A549 (cell line): ENCODE results near the gene CIRBP. TPM values are rescaled to one million over a fixed set of nuclear protein-coding genes. Genes with fewer than 3 reads are reported as not detected.

Experiments
- ATAC-seq, 2 experiments: fragments of 200-7000 bp in 1 of 2; fragments of >200 bp in 1 of 2; cut with Nextera tagmentation in 1 of 2; cut with Tn5 transposase in 1 of 2; 3 replicates each; pipeline versions ENCODE4 v1.8.0 to v1.9.1; 2018 to 2020; ENCODE audit warnings: mild to moderate bottlenecking in 1 of 2, moderate library complexity in 1 of 2
- CTCF ChIA-PET: fragments of 300-600 bp; sonication (Branson Sonifier 250); formaldehyde crosslinking; extraction: SDS; loops from one replicate; lab custom pipeline; 2021; ENCODE audit warnings: antibody characterized with exemption, inconsistent platforms; lab: Yijun Ruan, JAX
- POLR2A ChIA-PET: fragments of 350-600 bp; formaldehyde crosslinking; extraction: SDS; loops from one replicate; lab custom pipeline; 2021; ENCODE audit warnings: antibody characterized with exemption, inconsistent platforms; lab: Yijun Ruan, JAX
- DNase-seq, 2 experiments: peaks; one replicate each; pipeline versions ENCODE4 v3.0.0 to v3.0.0-alpha.2; 2011 to 2016; ENCODE audit warnings: low read depth in 1 of 2, low spot score in 1 of 2
- FAIRE-seq: peaks from 2 replicates; lab custom pipeline; 2011; peaks lifted over from hg19 to GRCh38; lab: Jason Lieb, UNC
- H3K27ac ChIP-seq, 2 experiments: fragments of >200 bp; sonication (Bioruptor Twin); formaldehyde crosslinking; 3 replicates each; pipeline ENCODE4 v1.5.1; 2016 to 2017
- H3K4me1 ChIP-seq: fragments of >200 bp; sonication (Bioruptor Twin); formaldehyde crosslinking; 3 replicates; pipeline ENCODE4 v1.6.1; 2016
- H3K4me2 ChIP-seq: fragments of >200 bp; sonication (Bioruptor Twin); formaldehyde crosslinking; 3 replicates; pipeline ENCODE4 v1.6.1; 2016
- H3K4me3 ChIP-seq: fragments of >200 bp; sonication (Bioruptor Twin); formaldehyde crosslinking; 3 replicates; pipeline ENCODE4 v1.5.1; 2016
- H3K9me3 ChIP-seq: fragments of >200 bp; sonication (Bioruptor Twin); formaldehyde crosslinking; 3 replicates; pipeline ENCODE4 v1.6.1; 2016
- ATOH8 ChIP-seq: fragments of 250-450 bp; sonication (Bioruptor Pico); IDR thresholded peaks from 2 replicates; pipeline ENCODE4 v1.5.0; 2020; ENCODE audit warnings: low read depth, mild to moderate bottlenecking, moderate library complexity
- BHLHE40 ChIP-seq: IDR thresholded peaks from 2 replicates; pipeline ENCODE4 v1.6.1; 2012; ENCODE audit warnings: low read depth, low read length, inconsistent platforms
- CBX8 ChIP-seq: fragments of 200-600 bp; sonication (generic); IDR thresholded peaks from 2 replicates; pipeline ENCODE4 v1.6.1; 2016
- CEBPB ChIP-seq, 2 experiments: fragments of >200 bp in 1 of 2; sonication (Bioruptor Twin) in 1 of 2; formaldehyde crosslinking in 1 of 2; IDR thresholded peaks; 2 replicates each; pipeline ENCODE4 v1.6.1; 2012 to 2016
- CHD2 ChIP-seq: fragments of 150-350 bp; IDR thresholded peaks from 2 replicates; pipeline ENCODE4 v1.6.1; 2014; ENCODE audit warnings: low read length; ENCODE audit not compliant: partially characterized antibody
- CHD4 ChIP-seq: fragments of 200-600 bp; sonication (generic); IDR thresholded peaks from 2 replicates; pipeline ENCODE4 v1.6.1; 2016; ENCODE audit warnings: antibody characterized with exemption, mild to moderate bottlenecking, borderline replicate concordance
- EHF ChIP-seq: fragments of 250-450 bp; sonication (Bioruptor Pico); IDR thresholded peaks from 2 replicates; pipeline ENCODE4 v1.5.0; 2020; ENCODE audit warnings: mild to moderate bottlenecking
- FOSB ChIP-seq: fragments of 250-450 bp; sonication (Bioruptor Pico); IDR thresholded peaks from 2 replicates; pipeline ENCODE4 v1.5.0; 2020; ENCODE audit warnings: mild to moderate bottlenecking, moderate library complexity
- FOSL2 ChIP-seq, 2 experiments: fragments of 450-650 bp in 1 of 2; fragments of >200 bp in 1 of 2; sonication (Bioruptor Twin) in 1 of 2; formaldehyde crosslinking; IDR thresholded peaks; 2 replicates each; pipeline versions ENCODE4 v1.5.0 to v1.6.1; 2016 to 2020; ENCODE audit warnings: mild to moderate bottlenecking in 1 of 2, moderate library complexity in 1 of 2
- GATA3 ChIP-seq: IDR thresholded peaks from 2 replicates; pipeline ENCODE4 v1.6.1; 2012; ENCODE audit warnings: borderline replicate concordance
- HDAC2 ChIP-seq: fragments of 200-600 bp; sonication (generic); IDR thresholded peaks from 2 replicates; pipeline ENCODE4 v1.6.1; 2016
- HES2 ChIP-seq: fragments of >200 bp; sonication (Bioruptor Twin); formaldehyde crosslinking; IDR thresholded peaks from 2 replicates; pipeline ENCODE4 v1.6.1; 2016
- HEYL ChIP-seq: fragments of 250-450 bp; sonication (Bioruptor Pico); IDR thresholded peaks from 2 replicates; pipeline ENCODE4 v1.8.0; 2021; ENCODE audit warnings: mild to moderate bottlenecking, moderate library complexity
- HOXB13 ChIP-seq: fragments of 250-450 bp; sonication (Bioruptor Pico); IDR thresholded peaks from 2 replicates; pipeline ENCODE4 v1.5.0; 2020; ENCODE audit warnings: low read depth, mild to moderate bottlenecking, moderate library complexity
- JUN ChIP-seq, 2 experiments: fragments of >200 bp; sonication (Bioruptor Twin); formaldehyde crosslinking; IDR thresholded peaks; 2 replicates in 1 of 2; 3 replicates in 1 of 2; pipeline ENCODE4 v1.6.1; 2016 to 2017
- JUNB ChIP-seq: fragments of >200 bp; sonication (Bioruptor Twin); formaldehyde crosslinking; IDR thresholded peaks from 2 replicates; pipeline ENCODE4 v1.6.1; 2016
- KDM1A ChIP-seq: fragments of 200-600 bp; sonication (generic); IDR thresholded peaks from 2 replicates; pipeline ENCODE4 v1.6.1; 2016; ENCODE audit warnings: low read depth, mild to moderate bottlenecking
- KDM5A ChIP-seq: fragments of 200-600 bp; sonication (generic); IDR thresholded peaks from 2 replicates; pipeline ENCODE4 v1.6.1; 2016; ENCODE audit warnings: antibody characterized with exemption, mild to moderate bottlenecking
- MAX ChIP-seq: IDR thresholded peaks from 2 replicates; pipeline ENCODE4 v1.6.1; 2012
- MYC ChIP-seq: IDR thresholded peaks from 2 replicates; pipeline ENCODE4 v1.6.1; 2012; ENCODE audit warnings: mild to moderate bottlenecking, inconsistent platforms, low read length, improper control_type of control experiment, borderline replicate concordance
- NFE2L2 ChIP-seq: fragments of 150-350 bp; conservative IDR thresholded peaks from 2 replicates; pipeline ENCODE4 v1.6.1; 2014; ENCODE audit warnings: low read length
- NPAS2 ChIP-seq: fragments of 250-450 bp; sonication (Bioruptor Pico); IDR thresholded peaks from 2 replicates; pipeline ENCODE4 v1.8.0; 2022; ENCODE audit warnings: mild to moderate bottlenecking, moderate library complexity, borderline replicate concordance
- NR3C1 ChIP-seq: fragments of >200 bp; sonication (Bioruptor Twin); formaldehyde crosslinking; IDR thresholded peaks from 3 replicates; pipeline ENCODE4 v1.6.1; 2017
- PBX3 ChIP-seq: IDR thresholded peaks from 2 replicates; pipeline ENCODE4 v1.6.1; 2012
- PHF8 ChIP-seq: fragments of 200-600 bp; sonication (generic); IDR thresholded peaks from 2 replicates; pipeline ENCODE4 v1.6.1; 2016; ENCODE audit warnings: low read depth, mild to moderate bottlenecking, antibody characterized with exemption, moderate library complexity, borderline replicate concordance
- POLR2A ChIP-seq: IDR thresholded peaks from 2 replicates; pipeline ENCODE4 v1.6.1; 2012; ENCODE audit warnings: mild to moderate bottlenecking, low read length
- POLR2AphosphoS2 ChIP-seq: conservative IDR thresholded peaks from 2 replicates; pipeline ENCODE4 v1.6.1; 2012; ENCODE audit warnings: low read length, improper control_type of control experiment, inconsistent platforms
- RAD21 ChIP-seq, 2 experiments: fragments of >200 bp in 1 of 2; sonication (Bioruptor Twin) in 1 of 2; formaldehyde crosslinking in 1 of 2; IDR thresholded peaks in 1 of 2; conservative IDR thresholded peaks in 1 of 2; 2 replicates in 1 of 2; 3 replicates in 1 of 2; pipeline ENCODE4 v1.6.1; 2012 to 2018; ENCODE audit warnings: inconsistent platforms in 1 of 2
- RARB ChIP-seq: fragments of 250-450 bp; sonication (Bioruptor Pico); IDR thresholded peaks from 2 replicates; pipeline ENCODE4 v1.8.0; 2021; ENCODE audit warnings: mild to moderate bottlenecking, moderate library complexity
- RFX5 ChIP-seq: fragments of 450-650 bp; IDR thresholded peaks from 2 replicates; pipeline ENCODE4 v1.7.1; 2014; ENCODE audit warnings: antibody characterized with exemption, mild to moderate bottlenecking, moderate library complexity
- TP53 ChIP-seq: fragments of 250-450 bp; sonication (Bioruptor Pico); IDR thresholded peaks from 2 replicates; pipeline ENCODE4 v1.5.0; 2021; ENCODE audit warnings: mild to moderate bottlenecking, moderate library complexity
- ZC3H11A ChIP-seq: fragments of 450-650 bp; IDR thresholded peaks from 2 replicates; pipeline ENCODE4 v1.6.1; 2014; ENCODE audit warnings: antibody characterized with exemption, mild to moderate bottlenecking
- ZFP36 ChIP-seq: fragments of 450-650 bp; IDR thresholded peaks from 2 replicates; pipeline ENCODE4 v1.6.1; 2014; ENCODE audit warnings: borderline replicate concordance; ENCODE audit not compliant: partially characterized antibody
- WGBS: methylation state at CpG from one replicate; pipeline ENCODE4 v1.1.6; 2017; ENCODE audit errors: missing lambda C conversion rate; 5-methylcytosine and 5-hydroxymethylcytosine counted together
- polyA plus RNA-seq, 4 experiments: library from polyadenylated mRNA; depleted of rRNA in 3 of 4; stranded (reverse); fragments of >200 nt; fragmentation: RNase III in 1 of 4; extraction: RNeasy Plus Mini Kit Qiagen cat#74134 plus additional on column Dnase treatment in 1 of 4; gene quantifications; 2 replicates in 3 of 4; 3 replicates in 1 of 4; pipeline ENCODE4 v1.2.3, GENCODE V29; 2011 to 2017
- TF ChIP-seq, protein P1 (sequence below): fragments of 450-650 bp; IDR thresholded peaks from 2 replicates; pipeline ENCODE4 v1.6.1; 2014; ENCODE audit warnings: antibody characterized with exemption
- TF ChIP-seq, protein P2 (sequence below): fragments of 250-450 bp; sonication (Bioruptor Pico); IDR thresholded peaks from 2 replicates; pipeline ENCODE4 v1.5.0; 2021; ENCODE audit warnings: mild to moderate bottlenecking, moderate library complexity, borderline replicate concordance
- TF ChIP-seq, protein P3 (sequence below): IDR thresholded peaks from 2 replicates; pipeline ENCODE4 v1.6.1; 2012; ENCODE audit warnings: low read depth, borderline replicate concordance

CIRBP gene
- polyA plus RNA-seq, 2 of the 4 experiments (the other 2 are of a cell fraction): 151 to 178 TPM

DNA sequence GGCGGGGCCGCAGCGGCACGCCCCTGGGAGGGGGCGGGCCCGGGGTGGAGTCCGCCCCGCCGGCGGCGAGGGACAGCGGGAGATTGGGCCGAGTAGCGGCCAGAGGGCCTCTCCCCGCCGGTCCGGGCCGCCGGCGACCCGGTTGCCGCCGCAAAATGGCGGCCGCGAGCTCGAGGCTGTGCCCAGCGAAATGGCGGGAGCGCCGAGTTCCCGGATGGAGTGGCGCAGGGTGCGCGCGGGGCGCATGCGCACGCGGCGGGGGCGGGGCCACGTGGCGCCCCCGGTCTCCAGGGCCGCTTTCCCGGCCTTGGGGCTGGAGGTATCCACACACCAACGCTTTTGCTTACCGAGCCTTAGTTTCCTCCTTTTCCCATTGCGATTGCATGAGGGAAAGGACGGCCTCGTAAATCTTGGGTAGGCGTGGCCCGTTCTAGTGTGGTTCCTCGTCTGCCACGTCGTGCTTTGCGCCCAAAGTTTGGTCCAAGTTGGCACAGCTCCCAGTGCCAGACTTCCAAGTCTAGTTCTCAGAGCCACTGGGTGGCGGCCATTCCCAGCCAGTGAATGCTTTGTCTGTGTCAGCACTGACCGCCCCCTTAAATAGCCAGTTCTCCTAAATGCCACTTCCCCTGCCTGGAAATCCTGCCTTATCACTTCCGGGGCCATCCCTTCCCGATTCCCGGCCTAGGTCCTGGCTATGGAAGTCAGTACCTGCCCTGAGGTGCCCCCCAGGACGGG is 513 bp downstream of the CIRBP start:
- Histone ChIP-seq H3K4me2 (peak overlapping the region; percentile 97), H3K4me3 (peak overlapping the region; percentile 81), H3K9me3 (no peaks in the 10 kb centered on the region), H3K27ac (peak overlapping the region; percentile 99 to 100), H3K4me1 (peaks cover 65% of the 10 kb centered on the region)
- ChIA-PET POLR2A (interaction anchor here (0.6 to 1.6 kb wide), 12 partner anchors 9 to 285 kb away, joined by 3 to 98 read pairs (median 8); partner anchors contain the start of genes ABCA7, ATP5F1D, RNU6-2 and WDR18), CTCF (interaction anchor here (1.2 to 18.7 kb wide), 3 partner anchors 14 to 49 kb away, joined by 3 to 500 read pairs (median 107); partner anchors contain the start of gene ATP5F1D)
- peak; percentile 3 to 5 for ATAC-seq
- FAIRE-seq: no peak
- WGBS: 0% methylated on average over 15 of the region's 64 CpGs
- peak; percentile 64 to 86 for DNase-seq
- no peak for TF ChIP-seq CEBPB (IDR thresholded peaks at IDR 0.05)
- no peak for TF ChIP-seq RFX5
- peak; percentile 59; the same call in 1 of the 2 replicates for TF ChIP-seq PBX3
- peak; percentile 41; the same call in 1 of the 2 replicates for TF ChIP-seq PHF8
- TF ChIP-seq HDAC2: no peak
- TF ChIP-seq RAD21 (conservative IDR thresholded peaks at IDR 0.05 in 1 of 2, IDR thresholded peaks at IDR 0.05 in 1 of 2): no peak
- no peak for TF ChIP-seq KDM5A
- TF ChIP-seq NPAS2: no peak
- peak; percentile 70; the same call in 1 of the 2 replicates for TF ChIP-seq TP53 (CRISPR knock-in tag)
- TF ChIP-seq, protein P1, sequence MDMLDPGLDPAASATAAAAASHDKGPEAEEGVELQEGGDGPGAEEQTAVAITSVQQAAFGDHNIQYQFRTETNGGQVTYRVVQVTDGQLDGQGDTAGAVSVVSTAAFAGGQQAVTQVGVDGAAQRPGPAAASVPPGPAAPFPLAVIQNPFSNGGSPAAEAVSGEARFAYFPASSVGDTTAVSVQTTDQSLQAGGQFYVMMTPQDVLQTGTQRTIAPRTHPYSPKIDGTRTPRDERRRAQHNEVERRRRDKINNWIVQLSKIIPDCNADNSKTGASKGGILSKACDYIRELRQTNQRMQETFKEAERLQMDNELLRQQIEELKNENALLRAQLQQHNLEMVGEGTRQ: peak; percentile 53
- TF ChIP-seq CHD2: no peak
- TF ChIP-seq GATA3: no peak
- TF ChIP-seq, protein P2, sequence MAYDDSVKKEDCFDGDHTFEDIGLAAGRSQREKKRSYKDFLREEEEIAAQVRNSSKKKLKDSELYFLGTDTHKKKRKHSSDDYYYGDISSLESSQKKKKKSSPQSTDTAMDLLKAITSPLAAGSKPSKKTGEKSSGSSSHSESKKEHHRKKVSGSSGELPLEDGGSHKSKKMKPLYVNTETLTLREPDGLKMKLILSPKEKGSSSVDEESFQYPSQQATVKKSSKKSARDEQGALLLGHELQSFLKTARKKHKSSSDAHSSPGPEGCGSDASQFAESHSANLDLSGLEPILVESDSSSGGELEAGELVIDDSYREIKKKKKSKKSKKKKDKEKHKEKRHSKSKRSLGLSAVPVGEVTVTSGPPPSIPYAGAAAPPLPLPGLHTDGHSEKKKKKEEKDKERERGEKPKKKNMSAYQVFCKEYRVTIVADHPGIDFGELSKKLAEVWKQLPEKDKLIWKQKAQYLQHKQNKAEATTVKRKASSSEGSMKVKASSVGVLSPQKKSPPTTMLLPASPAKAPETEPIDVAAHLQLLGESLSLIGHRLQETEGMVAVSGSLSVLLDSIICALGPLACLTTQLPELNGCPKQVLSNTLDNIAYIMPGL (CRISPR knock-in tag): no peak
- no peak for TF ChIP-seq POLR2A
- TF ChIP-seq FOSL2 (IDR thresholded peaks at IDR 0.05): no peak
- peak; percentile 12; the same call in 1 of the 2 replicates for TF ChIP-seq FOSL2 (CRISPR knock-in tag; IDR thresholded peaks at IDR 0.05)
- no peak for TF ChIP-seq JUNB
- TF ChIP-seq CHD4: no peak
- TF ChIP-seq EHF (CRISPR knock-in tag): no peak; the same call in 1 of the 2 replicates
- no peak for TF ChIP-seq CBX8
- no peak for TF ChIP-seq NR3C1
- no peak for TF ChIP-seq KDM1A
- TF ChIP-seq JUN (IDR thresholded peaks at IDR 0.05): peak; percentile 87 to 96
- 0 out of 2 replicates have a peak, but pooled peaks have one; percentile 56 for TF ChIP-seq FOSB (CRISPR knock-in tag)
- TF ChIP-seq ATOH8 (CRISPR knock-in tag): 0 out of 2 replicates have a peak, but pooled peaks have one; percentile 12
- peak; percentile 88 for TF ChIP-seq MYC
- no peak for TF ChIP-seq HES2
- no peak for TF ChIP-seq HEYL
- peak; percentile 81; the same call in 1 of the 2 replicates for TF ChIP-seq RARB
- no peak for TF ChIP-seq BHLHE40
- TF ChIP-seq, protein P3, sequence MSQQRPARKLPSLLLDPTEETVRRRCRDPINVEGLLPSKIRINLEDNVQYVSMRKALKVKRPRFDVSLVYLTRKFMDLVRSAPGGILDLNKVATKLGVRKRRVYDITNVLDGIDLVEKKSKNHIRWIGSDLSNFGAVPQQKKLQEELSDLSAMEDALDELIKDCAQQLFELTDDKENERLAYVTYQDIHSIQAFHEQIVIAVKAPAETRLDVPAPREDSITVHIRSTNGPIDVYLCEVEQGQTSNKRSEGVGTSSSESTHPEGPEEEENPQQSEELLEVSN: peak; percentile 96
- no peak for TF ChIP-seq ZFP36
- no peak for TF ChIP-seq ZC3H11A
- TF ChIP-seq MAX: peak; percentile 93
- no peak for TF ChIP-seq POLR2AphosphoS2
- no peak for TF ChIP-seq NFE2L2
- no peak; the same call in 1 of the 2 replicates for TF ChIP-seq HOXB13 (CRISPR knock-in tag)
